RWPE2 (cell line): ENCODE measurements around the gene MOGAT2.

ENCODE experiments used
- ATAC-seq: fragments of 200-7000 bp; cut with Tn5 transposase; 3 replicates; pipeline ENCODE4 v1.9.1; 2021; ENCODE audit warnings: low read depth
- DNase-seq: peaks from one replicate; pipeline ENCODE4 v3.0.0-alpha.2; 2020; ENCODE audit warnings: low spot score
- H3K27ac ChIP-seq: fragments of 450-650 bp; 2 replicates; pipeline ENCODE4 v1.5.1; 2017; ENCODE audit warnings: mild to moderate bottlenecking; ENCODE audit not compliant: poor library complexity, severe bottlenecking
- H3K27me3 ChIP-seq: fragments of 250-450 bp; sonication (Bioruptor Pico); 2 replicates; pipeline ENCODE4 v1.5.1; 2021; ENCODE audit warnings: mild to moderate bottlenecking, moderate library complexity; ENCODE audit not compliant: insufficient read depth, poor library complexity, severe bottlenecking
- H3K36me3 ChIP-seq: fragments of 250-450 bp; sonication (Bioruptor Pico); 2 replicates; pipeline ENCODE4 v1.5.1; 2020; ENCODE audit warnings: low read depth, mild to moderate bottlenecking, moderate library complexity
- H3K4me1 ChIP-seq: fragments of 250-450 bp; sonication (Bioruptor Pico); 2 replicates; pipeline ENCODE4 v1.5.1; 2021; ENCODE audit warnings: mild to moderate bottlenecking, moderate library complexity; ENCODE audit not compliant: insufficient read depth, poor library complexity, severe bottlenecking
- H3K4me3 ChIP-seq: fragments of 250-450 bp; sonication (Bioruptor Pico); 2 replicates; pipeline ENCODE4 v1.5.1; 2021; ENCODE audit warnings: mild to moderate bottlenecking, moderate library complexity; ENCODE audit not compliant: severe bottlenecking
- H3K9me3 ChIP-seq: fragments of 250-450 bp; sonication (Bioruptor Pico); 2 replicates; pipeline ENCODE4 v1.5.1; 2021; ENCODE audit warnings: mild to moderate bottlenecking, moderate library complexity; ENCODE audit not compliant: severe bottlenecking
- CTCF ChIP-seq: fragments of 450-650 bp; IDR thresholded peaks from one replicate; pipeline ENCODE4 v1.5.1; 2017; ENCODE audit warnings: mild to moderate bottlenecking, moderate library complexity; ENCODE audit not compliant: poor library complexity, severe bottlenecking

The MOGAT2 gene

GRCh38 chr11:75691804-75692203 lies 25.8 kb upstream of the MOGAT2 start:
- no peak for ATAC-seq
- TF ChIP-seq CTCF = no peak
- no peak overlapping the region for H3K27ac ChIP-seq
- H3K4me3 ChIP-seq = no peak overlapping the region
- no peaks in the 10 kb centered on the region for H3K4me1 ChIP-seq
- H3K36me3 ChIP-seq = no peaks in the 10 kb centered on the region
- H3K27me3 ChIP-seq = no peaks in the 10 kb centered on the region
- no peaks in the 10 kb centered on the region for H3K9me3 ChIP-seq
- DNase-seq = no peak

- H3K4me3 ChIP-seq = no peak overlapping the region
- no peak for DNase-seq
- no peaks in the 10 kb centered on the region for H3K27me3 ChIP-seq
- no peaks in the 10 kb centered on the region for H3K36me3 ChIP-seq
- no peak for TF ChIP-seq CTCF
- peak; percentile 88 for ATAC-seq
- no peaks in the 10 kb centered on the region for H3K4me1 ChIP-seq
- no peak overlapping the region for H3K27ac ChIP-seq
- no peaks in the 10 kb centered on the region for H3K9me3 ChIP-seq
Observed at GRCh38 chr11:75697906-75698581, 19.6 kb upstream of the MOGAT2 start.

- no peak for DNase-seq
- ATAC-seq = no peak
- no peak for TF ChIP-seq CTCF
- H3K4me1 ChIP-seq = no peaks in the 10 kb centered on the region
- no peaks in the 10 kb centered on the region for H3K9me3 ChIP-seq
- no peaks in the 10 kb centered on the region for H3K36me3 ChIP-seq
- H3K27ac ChIP-seq = no peak overlapping the region
- H3K4me3 ChIP-seq = no peak overlapping the region
- no peaks in the 10 kb centered on the region for H3K27me3 ChIP-seq
Observed at GRCh38 chr11:75700940-75701339, 16.7 kb upstream of the MOGAT2 start.

- no peak for DNase-seq
- TF ChIP-seq CTCF = no peak
- no peaks in the 10 kb centered on the region for H3K9me3 ChIP-seq
Observed at GRCh38 chr11:75703695-75704237, 13.9 kb upstream of the MOGAT2 start.

GRCh38 chr11:75705541-75705940 lies 12.1 kb upstream of the MOGAT2 start:
- TF ChIP-seq CTCF = no peak
- H3K27ac ChIP-seq = no peak overlapping the region

More at GRCh38 chr11:75703695-75704237, 13.9 kb upstream of the MOGAT2 start:
- Histone ChIP-seq H3K4me1 (no peaks in the 10 kb centered on the region), H3K4me3 (no peak overlapping the region), H3K36me3 (no peaks in the 10 kb centered on the region), H3K27me3 (no peaks in the 10 kb centered on the region), H3K27ac (no peak overlapping the region)
- no peak for ATAC-seq

More at GRCh38 chr11:75705541-75705940, 12.1 kb upstream of the MOGAT2 start:
- Histone ChIP-seq H3K27me3 (no peaks in the 10 kb centered on the region), H3K4me3 (no peak overlapping the region), H3K9me3 (no peaks in the 10 kb centered on the region), H3K36me3 (no peaks in the 10 kb centered on the region), H3K4me1 (no peaks in the 10 kb centered on the region)
- ATAC-seq (no peak), DNase-seq (no peak)
